Glomerular endothelial cell (primary cell): ENCODE results near the gene GPR45. TPM values are rescaled to one million over a fixed set of nuclear protein-coding genes. Genes with fewer than 3 reads are reported as not detected.
"Not testable (repeated sequence)": the region's sequence is repeated elsewhere in the genome, so short reads cannot be mapped to it uniquely, and the experiment has no call there.

ENCODE experiments used
- DNase-seq: peaks from one replicate; pipeline ENCODE4 v3.0.0-alpha.2; 2011; ENCODE audit warnings: low read depth, low spot score; ENCODE audit errors: extremely low read depth
- total RNA-seq: library from RNA; depleted of rRNA; stranded (reverse); fragments of >200 nt; gene quantifications from 2 replicates; pipeline ENCODE4 v1.2.3, GENCODE V29; 2015

The GPR45 gene, protein sequence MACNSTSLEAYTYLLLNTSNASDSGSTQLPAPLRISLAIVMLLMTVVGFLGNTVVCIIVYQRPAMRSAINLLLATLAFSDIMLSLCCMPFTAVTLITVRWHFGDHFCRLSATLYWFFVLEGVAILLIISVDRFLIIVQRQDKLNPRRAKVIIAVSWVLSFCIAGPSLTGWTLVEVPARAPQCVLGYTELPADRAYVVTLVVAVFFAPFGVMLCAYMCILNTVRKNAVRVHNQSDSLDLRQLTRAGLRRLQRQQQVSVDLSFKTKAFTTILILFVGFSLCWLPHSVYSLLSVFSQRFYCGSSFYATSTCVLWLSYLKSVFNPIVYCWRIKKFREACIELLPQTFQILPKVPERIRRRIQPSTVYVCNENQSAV
- not detected in 2 replicates for total RNA-seq

DNA sequence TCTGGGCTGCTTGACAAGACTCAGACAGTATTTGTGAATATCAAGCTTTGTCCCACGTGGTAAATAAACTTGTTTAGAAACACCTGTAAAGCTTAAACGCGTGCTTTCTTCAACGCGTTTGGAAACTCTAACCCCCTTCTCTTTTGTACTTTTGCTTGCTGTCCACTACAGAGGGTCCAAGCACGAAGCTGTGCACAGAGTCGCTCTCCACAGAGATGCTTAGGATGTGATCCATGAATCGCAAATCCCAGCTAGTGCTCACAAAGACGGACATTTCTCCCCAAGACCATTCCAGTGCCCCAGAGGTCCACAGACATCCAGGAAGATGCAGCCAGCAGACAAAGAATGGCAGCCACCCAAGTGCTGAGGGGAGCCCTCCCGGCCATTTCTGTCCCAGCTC, at the start of gene GPR45:
Gene GPR45 (plus strand): TSS at position 301 of the 400 bp plus-strand sequence. CDS start 116 bp downstream, outside the sequence.
- no peak for DNase-seq

DNA sequence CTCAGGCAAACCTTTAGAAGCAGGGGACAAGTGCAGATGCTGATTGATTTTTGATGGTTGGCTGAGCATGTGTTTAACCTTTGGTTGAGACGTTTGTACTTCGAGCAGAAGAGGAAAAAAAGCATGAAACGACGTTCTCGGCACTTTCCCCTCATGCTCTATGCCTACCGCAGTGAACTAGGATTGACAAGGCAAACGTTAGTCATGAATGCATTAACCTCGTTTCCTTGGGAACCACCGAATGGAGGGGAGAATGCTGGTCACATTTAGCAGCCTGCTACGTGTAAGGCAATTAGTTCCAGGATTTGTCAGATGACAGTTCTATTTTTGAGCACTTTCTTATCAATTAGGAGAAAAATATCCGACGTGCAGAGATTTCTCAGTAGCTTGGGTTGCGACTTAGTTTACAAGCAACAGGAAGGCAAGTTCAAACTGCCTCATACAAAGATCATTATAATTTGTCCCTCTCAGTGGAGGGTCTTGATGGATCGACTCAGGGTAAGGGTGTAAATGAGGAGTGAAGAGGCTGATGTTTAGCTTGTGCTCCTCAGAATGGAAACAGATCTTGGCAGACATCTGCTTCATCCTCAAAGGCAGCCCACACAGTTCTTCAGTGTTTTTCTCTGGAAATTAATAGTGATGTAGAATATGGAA, 47.4 kb upstream of the GPR45 start:
- DNase-seq: no peak

DNA sequence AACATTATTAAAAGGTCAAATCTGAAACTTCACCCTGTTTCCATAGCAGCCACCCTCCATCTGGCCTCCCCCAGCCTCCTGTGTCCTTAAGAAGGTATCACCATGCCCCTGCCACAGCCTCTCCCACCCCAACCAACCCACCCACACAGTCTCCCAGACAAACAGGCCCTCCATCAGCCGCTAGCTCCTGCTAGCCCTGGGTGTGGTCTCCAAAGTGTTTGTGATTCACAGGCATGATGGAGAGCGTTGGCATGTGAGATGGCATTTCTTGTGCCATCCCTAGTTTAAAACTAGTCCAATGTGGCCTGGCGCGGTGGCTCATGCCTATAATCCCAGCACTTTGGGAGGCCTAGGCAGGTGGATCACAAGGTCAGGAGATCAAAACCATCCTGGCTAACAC, 44.9 kb upstream of the GPR45 start:
- no peak for DNase-seq

DNA sequence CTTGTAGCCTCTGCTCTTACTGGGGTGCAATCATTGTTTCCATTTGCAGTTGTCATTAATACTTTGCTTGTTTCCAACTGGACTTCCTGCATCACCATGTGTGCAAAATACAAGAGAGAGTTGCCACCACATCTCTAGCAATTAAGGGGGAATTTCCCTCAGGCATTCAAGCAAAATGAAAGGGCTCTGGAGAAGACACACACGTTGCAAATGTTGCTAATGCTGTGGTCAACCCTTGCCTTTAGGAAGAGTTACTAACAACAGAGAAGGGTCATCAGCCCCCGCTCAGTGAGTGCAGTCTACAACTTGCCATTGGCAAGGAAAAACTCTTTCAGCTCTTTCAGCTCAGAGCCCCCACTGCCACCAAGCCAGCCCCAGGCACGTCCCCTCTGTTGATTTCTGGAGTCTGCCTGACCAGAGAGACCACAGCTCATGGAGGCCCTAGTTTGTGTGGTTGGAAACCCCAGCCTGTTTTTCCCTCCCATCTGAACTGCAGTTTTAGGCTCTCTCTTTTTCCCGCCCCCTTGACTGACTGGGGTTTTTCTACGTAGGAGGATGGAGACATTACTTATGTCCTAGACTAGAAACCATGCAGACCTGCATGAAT, 25.9 kb upstream of the GPR45 start:
- no peak for DNase-seq

GRCh38 chr2:105220604-105221003, 20.9 kb upstream of the GPR45 start:
- no peak for DNase-seq

- DNase-seq: no peak
Observed at GRCh38 chr2:105224444-105224843, 17.1 kb upstream of the GPR45 start.

DNA sequence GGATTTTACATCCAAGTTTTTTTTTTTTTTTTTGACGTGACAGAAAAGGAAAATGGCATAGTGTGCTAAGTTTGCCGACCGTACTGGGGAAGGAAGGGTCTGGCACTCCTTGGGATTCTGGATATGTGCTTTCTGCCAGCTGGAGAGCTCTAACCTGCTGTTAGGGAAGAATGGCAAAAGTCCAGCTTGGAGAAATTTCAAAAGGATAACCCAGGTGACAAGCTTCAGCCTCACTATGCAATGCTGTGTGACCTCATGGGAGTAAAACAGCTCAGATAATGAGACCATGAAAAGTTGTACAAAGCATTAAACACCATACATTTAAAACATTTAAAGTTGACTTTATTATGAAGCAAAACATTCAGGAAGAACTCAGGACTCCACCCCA, 10.3 kb upstream of the GPR45 start:
- DNase-seq: no peak

GRCh38 chr2:105235388-105236059, 6.0 kb upstream of the GPR45 start:
- peak; percentile 63 for DNase-seq

DNA sequence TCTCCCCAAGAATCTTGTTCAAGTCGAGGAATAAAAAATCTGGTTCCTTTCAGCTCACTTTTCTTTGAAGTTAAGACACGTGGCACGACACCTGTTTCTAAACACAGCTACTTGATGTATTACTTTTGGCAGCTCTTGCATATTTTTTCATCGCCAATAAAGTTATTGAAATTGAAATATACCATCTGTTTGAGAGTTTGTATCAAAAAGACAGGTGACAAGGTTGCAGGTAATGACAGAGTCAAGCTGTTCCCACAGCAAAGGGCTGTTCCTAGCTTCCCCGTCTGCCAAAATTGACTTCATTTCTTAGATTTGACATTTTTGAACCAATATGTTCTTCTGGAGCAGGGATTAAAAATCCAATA, 5.5 kb upstream of the GPR45 start:
- DNase-seq: no peak

GRCh38 chr2:105237045-105237765, 4.3 kb upstream of the GPR45 start:
- no peak for DNase-seq

DNA sequence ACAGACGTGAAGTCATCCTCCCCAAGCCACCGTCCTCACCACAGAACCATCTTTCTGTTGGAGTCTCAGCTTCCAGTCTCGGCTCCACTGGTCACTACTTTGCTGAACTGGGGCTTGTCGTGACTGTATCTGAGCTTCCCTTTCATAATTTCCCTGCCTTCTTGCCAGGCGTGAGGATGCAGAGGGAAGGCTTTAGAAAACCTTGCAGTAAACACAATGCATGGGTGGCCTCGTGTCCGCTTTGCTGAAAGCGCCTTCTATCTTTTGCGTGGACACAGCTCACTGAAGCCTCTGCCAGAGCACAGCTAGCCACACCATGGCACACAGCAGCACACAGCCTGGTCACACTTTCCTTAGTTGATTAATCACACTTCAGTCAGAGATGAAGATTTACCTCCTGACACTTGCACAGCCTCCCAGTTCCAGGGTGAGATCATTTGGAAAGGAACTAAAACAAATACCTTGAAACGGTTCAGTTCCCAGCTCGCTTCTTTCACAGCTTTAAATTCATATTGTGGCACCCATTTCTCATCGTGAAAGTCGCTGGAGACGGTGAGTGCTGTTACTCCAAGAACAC, 2.8 kb upstream of the GPR45 start:
- DNase-seq: no peak

GRCh38 chr2:105239924-105240323, 1.6 kb upstream of the GPR45 start:
- DNase-seq: no peak

GRCh38 chr2:105242286-105242993, 897 bp downstream of the GPR45 start:
- no peak for DNase-seq

DNA sequence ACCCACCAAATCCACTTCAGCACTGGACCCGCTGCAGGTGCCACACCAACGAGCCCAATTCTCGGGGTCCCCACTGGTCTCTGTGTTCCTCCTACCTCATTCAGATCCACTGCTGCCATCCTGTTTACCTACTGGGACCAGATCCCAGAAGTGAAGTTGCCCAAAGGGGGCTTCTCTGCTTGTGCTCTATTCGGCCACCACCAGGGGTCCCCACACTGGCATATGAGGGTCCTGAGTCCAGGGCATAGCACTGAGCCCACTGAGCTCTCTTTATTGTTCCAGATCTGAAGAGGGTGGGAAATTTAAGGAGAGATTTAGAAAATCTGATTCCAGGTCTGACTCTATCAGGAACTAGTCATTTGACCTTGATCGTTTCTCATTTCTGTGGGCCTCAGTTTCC, 2.4 kb downstream of the GPR45 start:
- DNase-seq: no peak

DNA sequence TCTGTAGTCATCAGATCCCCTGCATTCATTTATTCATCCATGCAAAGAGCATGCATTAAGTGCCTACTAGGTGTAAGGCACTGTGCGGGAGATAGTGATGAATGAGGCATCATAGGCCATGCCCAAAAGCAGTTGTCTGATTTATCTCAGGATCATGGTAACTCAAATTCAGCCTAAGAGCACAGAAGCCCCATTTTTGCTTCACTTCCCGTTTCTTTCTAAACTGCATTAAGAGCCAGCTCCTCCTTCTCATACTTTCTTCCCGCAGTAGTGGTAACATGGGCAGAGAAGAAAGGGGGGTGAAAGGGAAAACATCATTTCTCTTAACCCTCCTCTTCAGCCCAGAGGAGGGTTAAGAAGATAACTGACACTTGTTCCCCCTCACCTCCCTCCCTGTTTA, 2.9 kb downstream of the GPR45 start:
- DNase-seq: no peak

GRCh38 chr2:105248316-105249070, 7.0 kb downstream of the GPR45 start:
- no peak for DNase-seq

- no peak for DNase-seq
Observed at GRCh38 chr2:105249181-105249580, 7.6 kb downstream of the GPR45 start.

DNA sequence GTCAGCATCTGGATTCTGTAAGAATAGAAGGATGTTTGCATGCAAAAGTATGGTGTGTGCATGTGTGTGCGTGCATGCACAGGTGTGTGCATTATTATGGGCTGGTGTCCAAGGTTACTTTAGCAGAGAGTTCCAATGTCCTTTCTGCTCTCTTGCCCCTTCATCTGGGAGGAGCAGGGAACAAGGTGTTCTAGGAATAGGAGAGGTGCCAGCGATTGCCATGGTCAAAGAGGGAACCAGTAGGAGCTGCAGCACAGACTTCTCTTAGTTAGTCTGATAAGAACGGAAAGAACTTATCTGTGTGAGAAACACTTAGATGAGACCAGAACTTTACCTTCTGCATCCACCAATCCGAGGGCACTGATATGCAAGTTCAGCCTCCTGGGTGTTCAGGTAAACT, 8.3 kb downstream of the GPR45 start:
- no peak for DNase-seq

- not testable (repeated sequence) for DNase-seq
Observed at GRCh38 chr2:105251016-105251648, 9.6 kb downstream of the GPR45 start.
